Left ventricle myocardium inferior (tissue), 1 donor: ENCODE measurements around the gene CUL9. TPM values are rescaled to one million over a fixed set of nuclear protein-coding genes. Genes with fewer than 3 reads are reported as not detected.

ENCODE experiments used
- DNase-seq: peaks from one replicate; pipeline ENCODE4 v3.0.0-alpha.2; 2020
- H3K27ac ChIP-seq: fragments of 200-600 bp; replicated peaks from 2 replicates; pipeline ENCODE4 v1.8.0; 2021
- H3K27me3 ChIP-seq: fragments of 200-600 bp; 2 replicates; pipeline ENCODE4 v1.8.0; 2021; ENCODE audit warnings: low read depth
- H3K36me3 ChIP-seq: fragments of 200-600 bp; 2 replicates; pipeline ENCODE4 v1.8.0; 2021
- H3K4me1 ChIP-seq: fragments of 200-600 bp; 2 replicates; pipeline ENCODE4 v1.8.0; 2021
- H3K4me3 ChIP-seq: fragments of 200-600 bp; 2 replicates; pipeline ENCODE4 v1.8.0; 2021; ENCODE audit warnings: mild to moderate bottlenecking, moderate library complexity
- H3K9me3 ChIP-seq: fragments of 200-600 bp; replicated peaks from 2 replicates; pipeline ENCODE4 v1.8.0; 2021
- CTCF ChIP-seq: fragments of 200-600 bp; IDR thresholded peaks from 2 replicates; pipeline ENCODE4 v1.8.0; 2021; ENCODE audit warnings: antibody characterized with exemption, mild to moderate bottlenecking, borderline replicate concordance
- intact Hi-C: fragments of 100-400 bp; cut with micrococcal nuclease; formaldehyde crosslinking; loops from one replicate; pipeline ENCODE4 v1.11.0; 2022
- total RNA-seq: library from RNA; stranded (reverse); fragmentation: NEBNext Ultra II Directional; extraction: Animal tissue kit (Norgen Biotek cat#: 25700); gene quantifications from one replicate; pipeline ENCODE4 v1.2.1, GENCODE V29; 2021
- donor health status: DM: no; HTN: yes; CAD: no; lungs with severe emphysema.

The CUL9 gene
- total RNA-seq, 1 donor from 2014 or later = 14.7 TPM

- Histone ChIP-seq H3K9me3 (no peaks in the 10 kb centered on the region), H3K4me1 (peaks cover 12% of the 10 kb centered on the region), H3K36me3 (peaks cover 51% of the 10 kb centered on the region), H3K27me3 (no peaks in the 10 kb centered on the region), H3K27ac (no peak overlapping the region), H3K4me3 (no peak overlapping the region)
- DNase-seq = no peak
- intact Hi-C loops = no loop called here
- no peak for TF ChIP-seq CTCF
Measured at GRCh38 chr6:43219119-43219518, 37.1 kb downstream of the CUL9 start.

- Histone ChIP-seq H3K4me1 (peaks cover 12% of the 10 kb centered on the region), H3K4me3 (no peak overlapping the region), H3K9me3 (no peaks in the 10 kb centered on the region), H3K27ac (no peak overlapping the region), H3K27me3 (no peaks in the 10 kb centered on the region), H3K36me3 (peaks cover 49% of the 10 kb centered on the region)
- no peak for DNase-seq
- intact Hi-C loops = no loop called here
- TF ChIP-seq CTCF = no peak
Measured at GRCh38 chr6:43219814-43220213, 37.8 kb downstream of the CUL9 start.

- Histone ChIP-seq H3K4me1 (peaks cover 12% of the 10 kb centered on the region), H3K9me3 (no peaks in the 10 kb centered on the region), H3K4me3 (no peak overlapping the region), H3K27me3 (no peaks in the 10 kb centered on the region), H3K27ac (no peak overlapping the region), H3K36me3 (peaks cover 43% of the 10 kb centered on the region)
- intact Hi-C loops = no loop called here
- DNase-seq = no peak
- no peak for TF ChIP-seq CTCF
Measured at GRCh38 chr6:43220439-43220951, 38.5 kb downstream of the CUL9 start.

GRCh38 chr6:43221046-43221972 is 39.3 kb downstream of the CUL9 start:
- Histone ChIP-seq H3K27me3 (no peaks in the 10 kb centered on the region), H3K4me3 (no peak overlapping the region), H3K36me3 (peaks cover 36% of the 10 kb centered on the region), H3K9me3 (no peaks in the 10 kb centered on the region), H3K4me1 (peaks cover 12% of the 10 kb centered on the region), H3K27ac (no peak overlapping the region)
- TF ChIP-seq CTCF = no peak
- no peak for DNase-seq
- intact Hi-C loops = no loop called here

- TF ChIP-seq CTCF = no peak
- H3K4me1 ChIP-seq = peaks cover 6% of the 10 kb centered on the region
- no peaks in the 10 kb centered on the region for H3K27me3 ChIP-seq
- peaks cover 24% of the 10 kb centered on the region for H3K36me3 ChIP-seq
- no peak overlapping the region for H3K27ac ChIP-seq
- no peak overlapping the region for H3K4me3 ChIP-seq
- no peak for DNase-seq
- no peaks in the 10 kb centered on the region for H3K9me3 ChIP-seq
- intact Hi-C loops = no loop called here
Measured at GRCh38 chr6:43222418-43223059, 40.5 kb downstream of the CUL9 start.
